Activated naive CD4-positive, alpha-beta T cell treated with anti-CD3 and anti-CD28 coated beads for 36 hours (primary cell): Measurements from ENCODE around the gene FUT1. TPM values are rescaled to one million over a fixed set of nuclear protein-coding genes. Genes with fewer than 3 reads are reported as not detected.
A peak's percentile ranks its signal among the peaks of the same experiment; 100 is the strongest.
"Not testable (repeated sequence)": the region's sequence is repeated elsewhere in the genome, so short reads cannot be mapped to it uniquely, and the experiment has no call there.

Source experiments
- CTCF ChIA-PET: fragments of 350-600 bp; sonication (Branson Sonifier 250); formaldehyde crosslinking; loops from one replicate; lab custom pipeline; 2021; ENCODE audit warnings: antibody characterized with exemption; lab: Charles Lee
- DNase-seq: peaks from one replicate; pipeline ENCODE4 v3.0.0-alpha.2; 2020
- H3K27ac Mint-ChIP-seq: one replicate; pipeline ENCODE4 v1.8.0; 2021; ENCODE audit warnings: mild to moderate bottlenecking, mixed read lengths
- H3K27me3 Mint-ChIP-seq: one replicate; pipeline ENCODE4 v1.8.0; 2021; ENCODE audit warnings: low read depth, mixed read lengths
- H3K36me3 Mint-ChIP-seq: one replicate; pipeline ENCODE4 v1.8.0; 2021; ENCODE audit warnings: low read depth, mixed read lengths
- H3K4me1 Mint-ChIP-seq: one replicate; pipeline ENCODE4 v1.8.0; 2021; ENCODE audit warnings: low read depth, mixed read lengths
- H3K4me3 Mint-ChIP-seq: one replicate; pipeline ENCODE4 v1.8.0; 2021; ENCODE audit warnings: mild to moderate bottlenecking, moderate library complexity, mixed read lengths
- H3K9me3 Mint-ChIP-seq: one replicate; pipeline ENCODE4 v1.8.0; 2021; ENCODE audit warnings: mixed read lengths
- intact Hi-C: fragments of 100-400 bp; cut with micrococcal nuclease; formaldehyde crosslinking; loops from one replicate; pipeline ENCODE4 v1.15.1; 2023
- total RNA-seq, 2 experiments: library from RNA; stranded (reverse); gene quantifications; one replicate each; pipeline ENCODE4 v1.2.3, GENCODE V29; 2021

FUT1 gene
- total RNA-seq, 2 experiments from 2014 or later: 0.07 to 0.12 TPM

GRCh38 chr19:48719263-48720171 lies 32.9 kb downstream of the FUT1 start, which contains the start of gene MAMSTR:
Gene MAMSTR (minus strand): TSS chr19:48719725. CDS start chr19:48719031, 694 bp downstream.
- peak within 1 kb of the TSS; percentile 92 for H3K27ac Mint-ChIP-seq
- H3K4me3 Mint-ChIP-seq: peak within 1 kb of the TSS; percentile 82
- no peaks in the 10 kb centered on the region for H3K36me3 Mint-ChIP-seq
- H3K4me1 Mint-ChIP-seq: peaks cover 13% of the 10 kb centered on the region
- no peaks in the 10 kb centered on the region for H3K9me3 Mint-ChIP-seq
- CTCF ChIA-PET: no interaction called here
- no peak for DNase-seq
- intact Hi-C loops: no loop called here
- H3K27me3 Mint-ChIP-seq: no peaks in the 10 kb centered on the region

DNA sequence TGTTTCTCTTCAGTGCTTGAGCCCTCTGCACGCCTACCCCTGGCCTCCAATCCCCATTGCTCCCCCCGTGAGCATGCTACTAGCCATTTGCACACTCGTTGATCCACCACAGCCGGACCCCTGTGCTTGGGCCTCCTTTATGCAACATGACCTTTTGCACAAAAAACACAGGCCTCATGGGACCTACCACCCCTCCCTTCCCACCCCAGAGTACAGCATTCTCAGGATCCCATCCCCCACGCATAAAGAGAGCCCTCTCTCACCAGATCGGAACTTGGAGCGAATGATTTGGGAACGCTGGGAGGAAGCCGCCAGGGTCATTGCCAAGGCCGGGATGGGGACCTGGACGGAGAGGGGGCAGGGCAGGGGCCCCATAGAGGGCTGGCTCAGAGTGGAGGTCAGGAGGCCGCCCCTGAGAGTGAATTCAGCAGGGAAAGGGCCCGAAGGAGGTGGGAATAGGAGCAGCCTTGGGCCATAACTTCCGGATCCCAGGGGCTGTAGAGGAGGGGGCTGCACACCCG lies 33.7 kb downstream of the FUT1 start:
- Mint-ChIP-seq H3K36me3 (no peaks in the 10 kb centered on the region), H3K4me3 (no peak overlapping the region), H3K27ac (no peak overlapping the region), H3K27me3 (no peaks in the 10 kb centered on the region), H3K9me3 (no peaks in the 10 kb centered on the region), H3K4me1 (peaks cover 15% of the 10 kb centered on the region)
- CTCF ChIA-PET: interaction anchor here (0.6 kb wide), 1 partner anchor 276 kb away, joined by 5 read pairs; no protein-coding TSS in a partner anchor
- no peak for DNase-seq
- intact Hi-C loops: no loop called here

- H3K36me3 Mint-ChIP-seq, H3K27me3 Mint-ChIP-seq, DNase-seq, H3K9me3 Mint-ChIP-seq, H3K27ac Mint-ChIP-seq, intact Hi-C loops, H3K4me3 Mint-ChIP-seq: not testable (repeated sequence)
- CTCF ChIA-PET: interaction anchor here (0.6 kb wide), 1 partner anchor 277 kb away, joined by 5 read pairs; no protein-coding TSS in a partner anchor
- peaks cover 18% of the 10 kb centered on the region for H3K4me1 Mint-ChIP-seq
These were observed 34.3 kb downstream of the FUT1 start for GRCh38 chr19:48718106-48718505.

- H3K27me3 Mint-ChIP-seq: no peaks in the 10 kb centered on the region
- H3K9me3 Mint-ChIP-seq: no peaks in the 10 kb centered on the region
- no peak overlapping the region for H3K4me3 Mint-ChIP-seq
- CTCF ChIA-PET: interaction anchor here (0.9 to 1.7 kb wide), 2 partner anchors 71 to 126 kb away, joined by 3 to 4 read pairs; partner anchors contain the start of gene CA11
- intact Hi-C loops: no loop called here
- no peak for DNase-seq
- no peak overlapping the region for H3K27ac Mint-ChIP-seq
- H3K36me3 Mint-ChIP-seq: no peaks in the 10 kb centered on the region
- peaks cover 16% of the 10 kb centered on the region for H3K4me1 Mint-ChIP-seq
These were observed 35.7 kb downstream of the FUT1 start for GRCh38 chr19:48716562-48717291.

DNA sequence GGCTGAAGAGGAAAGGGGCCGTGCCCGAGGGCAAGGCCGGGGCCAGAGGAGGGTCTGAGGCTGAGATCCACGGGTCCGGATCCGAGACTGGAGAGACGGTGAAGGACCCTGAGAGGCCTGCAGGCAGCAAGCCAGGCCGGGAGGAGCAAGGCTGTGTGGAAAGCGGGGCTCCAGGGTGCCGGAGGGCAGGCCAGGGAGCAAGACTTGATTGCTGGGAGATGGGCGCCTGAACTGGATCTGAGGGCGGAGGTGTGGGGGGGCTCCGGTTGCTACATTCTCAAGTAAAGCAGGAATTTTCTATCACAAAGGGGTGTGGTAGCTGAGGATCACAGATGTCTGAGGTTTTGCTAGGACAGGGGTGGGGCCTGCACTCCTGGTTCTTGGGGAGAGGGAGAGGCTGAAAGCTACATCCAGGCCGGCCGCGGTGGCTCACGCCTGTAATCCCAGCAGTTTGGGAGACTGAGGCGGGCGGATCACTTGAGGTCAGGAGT lies 36.7 kb downstream of the FUT1 start:
- no peak for DNase-seq
- Mint-ChIP-seq H3K27me3 (no peaks in the 10 kb centered on the region), H3K4me3 (peak overlapping the region; percentile 86), H3K9me3 (peaks cover 4% of the 10 kb centered on the region), H3K36me3 (peaks cover 3% of the 10 kb centered on the region), H3K4me1 (peaks cover 14% of the 10 kb centered on the region), H3K27ac (no peak overlapping the region)
- CTCF ChIA-PET: interaction anchor here (0.9 to 1.7 kb wide), 2 partner anchors 70 to 127 kb away, joined by 3 to 4 read pairs; partner anchors contain the start of gene CA11
- intact Hi-C loops: loop anchor here (2.0 kb wide), 2 partner anchors 69 to 79 kb away; partner anchors contain the start of genes CA11 and DBP

DNA sequence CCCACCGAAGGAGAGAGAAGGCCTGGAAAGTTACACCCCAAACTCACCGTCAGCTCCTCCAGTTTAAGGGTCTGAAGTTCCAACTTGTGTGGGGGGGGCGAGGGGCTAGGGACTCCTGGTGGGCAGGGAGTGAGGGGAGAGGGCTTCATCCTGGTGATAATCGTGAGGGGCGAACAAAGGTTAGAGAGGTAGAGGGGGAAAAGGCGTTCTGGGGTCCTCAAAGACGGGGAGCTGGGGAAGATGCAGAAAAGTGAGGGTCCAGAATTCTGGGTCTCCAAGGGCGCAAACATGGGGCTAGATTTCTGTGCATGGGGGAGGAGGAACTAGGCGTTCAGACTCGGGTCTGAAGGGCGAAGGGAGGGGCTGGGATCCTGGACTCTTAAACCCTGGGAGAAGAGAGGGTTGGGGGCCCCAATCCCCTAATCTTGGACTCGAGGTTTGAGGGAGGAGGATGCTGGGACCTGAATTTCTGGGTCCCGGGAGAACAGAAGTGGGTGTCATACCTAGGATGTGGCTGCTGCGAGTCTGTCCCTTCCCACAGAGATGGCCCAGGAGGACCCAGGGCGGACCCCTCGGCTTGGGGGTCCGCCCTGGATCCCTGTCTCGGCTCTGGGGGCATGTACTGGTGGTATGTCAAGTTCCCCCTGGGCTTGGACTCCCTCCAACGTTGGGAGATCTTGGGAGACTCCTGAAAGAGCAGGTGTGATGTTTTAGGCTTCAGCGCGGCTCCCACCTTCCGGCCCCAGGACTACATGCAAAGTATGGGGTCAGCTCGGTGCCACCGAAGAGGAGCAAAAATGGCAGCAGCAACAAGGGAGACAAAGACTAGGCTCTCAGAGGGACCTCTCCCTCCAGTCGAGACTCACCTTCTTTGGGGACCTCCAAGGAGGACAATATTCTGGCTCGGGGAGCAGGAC lies 37.4 kb downstream of the FUT1 start:
- no peak for DNase-seq
- peaks cover 11% of the 10 kb centered on the region for H3K4me1 Mint-ChIP-seq
- peaks cover 3% of the 10 kb centered on the region for H3K36me3 Mint-ChIP-seq
- H3K27ac Mint-ChIP-seq: peak overlapping the region; percentile 58
- peak overlapping the region; percentile 86 for H3K4me3 Mint-ChIP-seq
- peaks cover 4% of the 10 kb centered on the region for H3K9me3 Mint-ChIP-seq
- intact Hi-C loops: loop anchor here (1.0 to 2.0 kb wide), 7 partner anchors 23 to 278 kb away; partner anchors contain the start of genes CA11, CYTH2, DBP and GYS1
- CTCF ChIA-PET: interaction anchor here (0.5 to 2.9 kb wide), 2 partner anchors 40 to 1552 kb away, joined by 3 to 13 read pairs; no protein-coding TSS in a partner anchor
- no peaks in the 10 kb centered on the region for H3K27me3 Mint-ChIP-seq

DNA sequence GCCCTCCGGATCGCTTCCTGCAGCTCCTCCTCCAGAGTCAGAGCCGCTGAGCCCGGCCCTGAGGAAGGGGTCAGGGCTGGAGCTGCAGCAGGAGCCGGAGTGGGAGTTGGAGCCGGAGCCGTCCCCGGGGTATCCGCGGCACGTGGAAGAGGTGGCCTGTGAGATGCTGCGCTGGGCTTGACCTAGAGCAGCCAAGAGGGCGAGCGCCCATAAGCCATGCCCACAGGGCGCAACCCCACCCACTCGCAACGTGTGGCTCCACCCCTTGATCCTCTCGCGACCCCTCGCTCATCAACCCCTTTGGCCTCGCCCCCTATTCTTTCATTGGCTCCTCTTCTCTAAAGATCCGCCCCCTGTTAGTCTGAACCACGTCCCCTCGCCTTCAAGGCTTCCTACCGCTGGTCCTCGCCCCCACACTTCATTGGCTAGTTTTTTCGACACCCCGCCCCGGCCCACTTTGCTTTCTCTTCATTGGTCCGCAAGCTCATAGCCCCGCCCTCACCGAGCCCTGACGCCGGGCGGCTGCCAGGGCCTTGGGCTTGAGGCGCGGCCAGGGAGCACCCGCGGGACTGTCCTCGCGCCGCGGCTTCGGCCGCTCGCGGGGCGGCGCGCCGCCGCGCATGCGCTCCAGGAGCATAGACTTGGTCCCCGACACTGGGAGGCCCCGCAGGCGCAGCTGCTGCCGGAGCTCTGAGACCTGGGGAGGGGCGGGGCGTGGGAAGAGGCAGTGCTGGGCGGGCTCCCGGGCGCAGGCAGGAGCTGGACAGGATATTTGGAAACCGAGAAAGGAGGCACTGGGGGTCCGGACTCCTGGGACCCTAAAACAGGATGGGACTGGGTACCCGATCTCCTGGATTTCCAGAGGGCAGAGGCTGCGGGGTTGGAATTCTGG lies 38.3 kb downstream of the FUT1 start:
- CTCF ChIA-PET: interaction anchor here (0.6 to 2.9 kb wide), 3 partner anchors 39 to 128 kb away, joined by 3 to 13 read pairs (median 5); no protein-coding TSS in a partner anchor
- Mint-ChIP-seq H3K27ac (peak overlapping the region; percentile 58), H3K4me3 (peak overlapping the region; percentile 86), H3K27me3 (no peaks in the 10 kb centered on the region), H3K9me3 (peaks cover 4% of the 10 kb centered on the region), H3K36me3 (peaks cover 3% of the 10 kb centered on the region), H3K4me1 (peaks cover 11% of the 10 kb centered on the region)
- intact Hi-C loops: loop anchor here (1.0 to 2.0 kb wide), 7 partner anchors 24 to 279 kb away; partner anchors contain the start of genes CA11, CYTH2, DBP and GYS1
- peak; percentile 99 for DNase-seq

- intact Hi-C loops: no loop called here
These were observed 39.2 kb downstream of the FUT1 start for GRCh38 chr19:48713041-48713863.

DNA sequence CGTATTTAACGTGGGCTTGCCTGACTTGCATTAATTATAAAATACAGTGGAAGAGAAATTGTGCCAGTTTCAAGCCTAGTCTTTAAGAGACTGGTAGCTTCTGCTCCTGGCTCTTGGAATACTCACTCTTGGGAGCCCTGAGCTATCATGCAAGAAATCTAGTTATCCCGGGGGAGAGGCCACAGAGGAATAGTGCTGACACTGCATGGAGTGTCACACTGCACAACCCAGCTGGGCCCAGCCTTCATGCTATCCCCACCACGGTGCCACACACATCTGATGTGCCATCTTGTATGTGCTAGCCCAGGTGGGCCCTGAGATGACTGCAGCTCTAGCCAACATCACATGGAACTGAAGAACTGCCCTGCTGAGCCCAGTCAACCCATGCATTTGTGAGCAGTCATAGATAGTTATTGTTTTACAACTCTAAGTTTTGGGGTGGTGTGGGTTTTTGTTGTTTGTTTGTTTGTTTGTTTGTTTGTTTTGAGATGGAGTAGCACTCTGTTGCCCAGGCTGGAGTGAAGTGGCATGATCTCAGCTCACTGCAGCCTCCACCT lies 41.3 kb downstream of the FUT1 start:
- H3K4me3 Mint-ChIP-seq: no peak overlapping the region
- no peak for DNase-seq
- intact Hi-C loops: no loop called here
- CTCF ChIA-PET: no interaction called here
- no peak overlapping the region for H3K27ac Mint-ChIP-seq
- H3K27me3 Mint-ChIP-seq: no peaks in the 10 kb centered on the region
- peaks cover 4% of the 10 kb centered on the region for H3K9me3 Mint-ChIP-seq
- peaks cover 11% of the 10 kb centered on the region for H3K4me1 Mint-ChIP-seq
- H3K36me3 Mint-ChIP-seq: peaks cover 3% of the 10 kb centered on the region

More at GRCh38 chr19:48713041-48713863, 39.2 kb downstream of the FUT1 start:
- Mint-ChIP-seq H3K36me3 (peaks cover 3% of the 10 kb centered on the region), H3K4me3 (peak overlapping the region; percentile 86), H3K27ac (no peak overlapping the region), H3K9me3 (peaks cover 4% of the 10 kb centered on the region), H3K4me1 (peaks cover 11% of the 10 kb centered on the region), H3K27me3 (no peaks in the 10 kb centered on the region)
- CTCF ChIA-PET: interaction anchor here (1.0 to 2.9 kb wide), 3 partner anchors 32 to 129 kb away, joined by 3 to 13 read pairs (median 5); no protein-coding TSS in a partner anchor
- no peak for DNase-seq
